ENCODE results near the gene CMTM1.
"Not testable (repeated sequence)": the region's sequence is repeated elsewhere in the genome, so short reads cannot be mapped to it uniquely, and the experiment has no call there.

The CMTM1 gene

DNA sequence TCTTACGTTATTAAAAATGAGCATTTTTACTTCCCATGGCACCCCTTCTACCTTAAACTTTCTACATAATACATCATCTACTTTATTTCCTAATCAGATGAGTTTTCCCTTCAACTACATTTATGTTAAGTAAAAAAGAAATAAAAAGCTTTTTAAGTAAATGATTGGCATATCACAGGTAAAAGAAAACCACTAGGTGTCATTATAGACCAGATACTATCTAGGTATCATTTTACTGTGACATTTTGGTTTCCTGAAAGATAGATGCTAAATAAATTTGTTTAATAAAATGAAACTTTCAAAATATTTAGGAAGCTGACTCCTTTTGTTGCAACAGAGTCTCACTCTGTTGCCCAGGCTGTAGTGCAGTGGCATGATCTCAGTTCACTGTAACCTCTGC lies 3.8 kb upstream of the CMTM1 start:
- no peak for DNase-seq (ENCODE audit: low spot score)

DNA sequence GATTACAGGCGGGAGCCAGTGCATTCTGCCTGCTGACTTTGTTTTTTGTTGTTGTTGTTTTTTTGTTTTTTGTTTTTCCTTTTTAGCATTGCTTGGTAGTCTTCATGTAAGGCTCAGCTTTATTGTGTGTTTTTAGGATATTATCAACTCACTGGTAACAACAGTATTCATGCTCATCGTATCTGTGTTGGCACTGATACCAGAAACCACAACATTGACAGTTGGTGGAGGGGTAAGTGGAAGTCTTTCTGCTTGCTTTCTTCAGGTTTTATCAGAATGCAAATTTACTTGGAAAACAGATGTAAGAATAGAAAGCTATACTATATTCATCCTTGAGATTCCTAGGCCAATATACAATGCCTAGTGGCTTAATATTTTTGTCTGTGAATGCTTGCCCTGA lies 3.3 kb upstream of the CMTM1 start:
- DNase-seq (ENCODE audit: low spot score): no peak

DNA sequence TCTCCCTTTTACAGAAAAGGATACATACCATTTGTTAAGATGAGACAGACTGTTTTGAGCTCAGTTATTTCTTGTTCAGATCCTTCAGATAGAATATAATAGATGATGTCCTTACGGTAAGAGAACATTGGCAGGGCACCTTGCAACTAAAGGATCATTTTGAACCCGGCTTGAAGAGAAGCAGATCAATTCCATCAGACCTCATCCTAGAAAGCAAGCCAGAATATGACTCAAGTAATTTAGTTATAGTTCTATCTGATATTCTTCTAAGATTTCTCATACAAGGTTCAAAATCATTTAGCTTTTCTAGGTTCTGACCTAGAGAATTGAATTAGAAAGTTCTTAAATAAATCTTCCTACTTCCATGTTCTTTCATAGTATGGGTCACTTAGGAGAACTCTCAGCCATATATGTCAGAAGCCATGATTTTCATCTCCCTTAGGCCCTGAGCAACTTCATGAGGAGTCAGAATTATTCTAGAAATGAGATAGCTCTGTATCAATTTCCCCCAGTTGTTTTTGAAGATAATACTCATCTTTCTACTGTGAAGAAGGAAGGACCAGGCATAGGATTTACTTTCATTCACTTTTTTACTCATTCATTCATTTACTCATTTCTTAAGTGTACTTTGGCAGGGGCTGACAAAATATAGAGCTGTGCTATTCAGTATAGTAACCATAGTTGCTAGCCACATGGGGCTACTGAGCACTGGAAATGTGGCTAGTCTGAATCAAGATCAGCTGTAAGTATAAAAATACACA lies 2.5 kb upstream of the CMTM1 start:
- DNase-seq (ENCODE audit: low spot score): no peak

DNA sequence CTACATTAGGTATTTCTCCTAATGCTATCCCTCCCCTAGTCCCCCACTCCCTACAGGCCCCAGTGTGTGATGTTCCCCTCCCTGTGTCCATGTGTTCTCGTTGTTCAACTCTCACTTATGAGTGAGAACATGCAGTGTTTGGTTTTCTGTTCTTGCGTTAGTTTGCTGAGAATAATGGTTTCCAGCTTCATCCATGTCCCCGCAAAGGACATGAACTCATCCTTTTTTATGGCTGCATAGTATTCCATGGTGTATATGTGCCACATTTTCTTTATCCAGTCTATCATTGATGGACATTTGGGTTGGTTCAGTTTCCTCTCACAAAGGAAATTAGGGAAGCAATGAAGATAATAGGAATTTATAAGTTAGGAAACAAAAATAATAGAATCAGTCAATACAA lies 1.0 kb downstream of the CMTM1 start:
- DNase-seq (ENCODE audit: low spot score): not testable (repeated sequence)

DNA sequence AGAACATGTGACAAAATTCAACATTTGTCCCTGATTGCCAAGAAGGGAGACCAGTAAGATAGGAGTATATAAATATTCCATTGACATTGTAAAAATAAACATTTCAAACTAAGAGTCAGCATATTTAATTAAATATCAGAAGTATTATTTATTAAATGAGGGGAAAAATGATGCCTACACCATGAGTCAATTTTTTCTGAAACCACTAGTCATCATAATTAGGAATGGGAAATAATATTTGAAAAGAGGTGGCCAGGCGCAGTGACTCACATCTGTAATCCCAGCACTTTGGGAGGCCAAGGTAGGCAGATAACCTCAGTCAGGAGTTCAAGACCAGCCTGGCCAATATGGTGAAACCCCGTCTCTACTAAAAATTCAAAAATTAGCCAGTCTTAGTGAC lies 2.1 kb downstream of the CMTM1 start:
- no peak for DNase-seq (ENCODE audit: low spot score)

DNA sequence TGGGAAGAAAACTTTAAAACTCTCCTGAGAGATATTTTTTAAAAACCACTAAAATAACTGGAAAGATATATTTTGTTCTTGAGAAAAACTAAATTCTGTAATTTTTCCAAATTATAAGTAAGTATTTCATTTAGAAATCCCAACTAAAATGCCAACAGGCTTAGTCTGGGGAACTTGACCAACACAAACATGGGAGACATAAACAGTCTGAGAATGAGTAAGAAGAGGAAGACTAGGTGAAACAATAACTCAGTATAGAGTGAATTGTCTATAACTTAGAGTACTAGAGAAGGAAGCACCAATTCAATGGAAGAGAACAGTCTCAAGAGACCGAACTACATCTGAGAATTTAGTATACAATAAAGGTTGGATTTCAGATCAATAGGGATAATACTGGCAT lies 2.9 kb downstream of the CMTM1 start:
- no peak for DNase-seq (ENCODE audit: low spot score)

DNA sequence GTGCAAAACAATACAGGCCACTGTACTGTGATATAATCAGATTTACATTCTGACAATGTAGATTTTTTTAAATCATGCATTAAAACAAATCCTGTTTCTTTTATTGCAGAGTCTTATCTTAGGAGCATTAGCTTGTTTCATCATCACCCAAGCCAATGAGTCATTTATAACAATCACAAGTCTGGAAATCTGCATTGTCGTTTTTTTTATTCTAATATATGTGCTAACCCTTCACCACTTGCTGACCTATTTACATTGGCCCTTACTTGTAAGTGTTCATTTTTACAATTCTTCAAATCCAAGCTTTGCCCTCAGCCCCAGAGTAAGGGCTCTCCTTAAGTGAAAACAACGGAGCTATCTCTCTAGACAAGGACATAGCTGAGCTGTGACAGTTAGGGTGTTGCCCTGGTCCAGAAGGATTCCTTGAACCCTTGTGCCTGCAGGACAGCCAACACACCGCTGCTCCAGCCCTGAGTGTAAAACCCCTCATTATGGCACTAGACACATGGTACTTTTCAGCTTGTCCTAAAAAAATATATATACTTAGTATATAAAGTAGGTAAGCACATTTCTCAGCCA lies 3.7 kb downstream of the CMTM1 start:
- no peak for DNase-seq (ENCODE audit: low spot score)

DNA sequence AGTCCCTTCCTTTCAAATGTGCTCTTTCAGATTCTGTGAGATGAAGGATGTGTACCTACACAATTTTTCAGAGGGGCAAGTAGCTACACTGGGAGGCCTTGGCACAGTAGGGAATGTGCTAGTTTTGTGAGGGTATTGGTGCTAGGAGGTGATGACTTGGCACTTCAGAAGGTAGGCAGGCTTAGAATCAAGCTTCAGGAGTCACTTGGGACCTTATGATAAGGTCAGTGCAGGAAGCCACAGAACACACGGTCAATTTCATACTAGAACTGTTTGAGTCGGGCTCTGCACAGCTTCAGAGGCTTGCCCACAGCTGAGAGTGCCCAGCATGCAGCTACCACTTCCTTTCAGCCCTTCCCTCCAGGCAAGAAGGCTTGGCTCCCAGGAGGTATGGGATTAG lies 6.1 kb downstream of the CMTM1 start:
- no peak for DNase-seq (ENCODE audit: low spot score)

DNA sequence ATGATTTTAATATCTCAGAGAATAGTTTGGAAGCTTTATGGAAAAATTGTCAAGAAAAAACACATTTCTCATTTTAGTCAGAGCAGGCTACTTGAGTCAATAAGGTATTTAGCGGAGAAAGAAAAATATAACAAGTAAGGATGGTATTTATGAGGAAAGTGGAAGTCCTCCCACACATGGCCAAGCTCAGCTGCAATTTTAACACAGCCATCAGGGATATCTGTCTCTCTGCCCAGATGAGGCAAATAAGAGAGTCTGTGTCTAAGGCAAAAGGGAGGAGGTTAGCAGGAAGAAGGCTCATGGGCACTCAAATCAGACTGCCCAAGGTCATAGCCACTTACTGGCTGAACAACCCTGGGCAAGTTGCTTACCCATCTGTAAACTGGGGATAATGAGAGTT lies 7.8 kb downstream of the CMTM1 start:
- DNase-seq (ENCODE audit: low spot score): no peak

DNA sequence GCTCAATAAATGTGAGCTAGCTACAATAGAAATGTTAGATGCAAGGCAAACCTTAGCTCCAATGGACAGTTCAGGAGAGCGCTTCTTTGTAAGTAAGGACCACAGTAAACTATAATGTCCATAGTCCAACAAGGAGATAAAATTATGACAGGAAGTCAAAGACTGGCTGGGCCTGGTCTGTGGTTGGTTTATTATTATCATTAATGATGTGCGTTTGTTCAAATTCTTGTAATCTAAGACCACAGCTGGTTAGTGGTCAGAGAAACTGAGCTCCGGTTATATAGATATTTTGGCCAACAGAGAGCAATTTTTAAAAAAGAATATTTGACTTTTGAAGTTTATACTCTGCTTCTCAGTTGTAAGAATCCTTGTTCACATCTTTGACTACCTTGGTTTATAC lies 8.3 kb downstream of the CMTM1 start:
- DNase-seq (ENCODE audit: low spot score): no peak

DNA sequence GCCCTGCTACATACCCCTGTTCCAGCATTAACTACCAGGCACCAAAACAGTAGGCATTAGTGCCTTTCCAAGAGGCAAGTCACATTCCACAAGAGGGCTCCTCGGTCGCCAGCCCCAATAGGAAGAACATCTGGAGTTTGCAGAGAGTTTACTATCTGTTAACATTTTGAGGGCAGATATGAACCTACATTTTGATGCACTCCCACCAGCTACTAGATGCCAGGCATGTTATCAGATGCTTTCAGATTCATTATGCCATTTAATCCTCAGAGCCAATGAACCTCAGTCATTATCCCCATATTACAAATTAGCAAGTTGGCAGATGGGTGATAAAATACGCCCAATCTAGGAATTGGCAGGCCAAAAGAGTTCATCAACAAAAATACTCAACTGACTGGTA lies 8.8 kb downstream of the CMTM1 start:
- DNase-seq (ENCODE audit: low spot score): no peak

DNA sequence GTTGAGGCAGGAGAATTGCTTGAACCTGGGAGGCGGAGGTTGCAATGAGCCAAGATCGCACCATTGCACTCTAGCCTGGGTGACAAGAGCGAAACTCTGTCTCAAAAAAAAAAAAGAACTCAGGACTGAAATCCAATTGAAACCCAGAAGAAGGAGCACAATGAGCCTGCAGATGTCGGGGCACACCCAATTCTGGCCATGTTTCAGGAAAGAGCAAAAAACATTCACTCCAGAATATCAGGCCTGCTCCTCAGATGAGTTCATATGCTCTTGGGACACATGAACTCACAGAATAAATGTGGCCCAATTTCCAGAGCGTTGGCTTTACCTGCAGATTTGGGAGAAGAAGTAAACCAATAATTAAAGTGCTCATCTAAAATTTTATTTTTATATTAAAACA lies 10.1 kb downstream of the CMTM1 start:
- no peak for DNase-seq (ENCODE audit: low spot score)

DNA sequence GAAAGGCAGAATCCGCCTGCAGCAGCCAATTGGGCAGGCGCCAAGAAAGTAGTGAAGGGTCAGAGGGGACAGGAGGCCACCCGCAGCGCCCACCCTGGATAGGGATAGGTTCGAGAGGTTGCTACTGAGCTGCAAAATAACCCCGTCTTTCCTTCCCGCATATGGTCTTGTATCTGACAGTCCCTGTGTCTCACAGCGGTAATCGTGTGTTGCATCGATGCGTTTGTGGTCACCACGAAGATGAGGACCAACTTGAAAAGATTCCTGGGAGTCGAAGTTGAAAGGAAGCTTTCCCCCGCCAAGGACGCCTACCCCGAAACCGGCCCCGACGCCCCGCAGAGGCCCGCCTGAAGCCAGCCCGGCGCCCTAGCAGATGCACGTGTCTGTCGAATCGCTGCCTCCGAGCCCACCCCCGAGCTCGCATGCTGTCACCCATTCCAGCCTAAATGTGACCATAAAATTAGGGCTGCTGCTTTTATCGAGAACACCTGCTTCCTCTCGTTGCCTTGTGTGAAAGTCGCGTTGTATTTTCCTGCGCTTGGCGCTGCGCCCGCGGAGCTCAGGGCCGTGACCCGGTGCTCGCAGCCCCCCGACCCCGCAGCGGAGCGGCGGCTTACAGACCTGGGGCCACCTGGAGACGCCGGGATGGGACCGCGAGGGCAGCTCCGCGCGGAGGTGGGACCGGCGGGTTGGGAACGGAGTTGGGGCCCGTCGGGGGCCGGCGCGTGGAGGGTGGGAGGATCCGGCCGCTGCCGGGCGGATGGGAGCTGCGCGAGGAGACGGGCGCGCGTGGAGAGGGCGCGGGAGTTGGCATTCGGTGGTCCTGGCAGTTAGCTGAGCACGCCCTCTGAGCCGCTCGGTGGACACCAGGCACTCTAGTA lies 12.7 kb downstream of the CMTM1 start, which contains the start of gene CMTM2:
Gene CMTM2 (plus strand): TSS at position 813 of the 881 bp plus-strand sequence. CDS start 145 bp downstream, outside the sequence.
- DNase-seq (ENCODE audit: low spot score): no peak

DNA sequence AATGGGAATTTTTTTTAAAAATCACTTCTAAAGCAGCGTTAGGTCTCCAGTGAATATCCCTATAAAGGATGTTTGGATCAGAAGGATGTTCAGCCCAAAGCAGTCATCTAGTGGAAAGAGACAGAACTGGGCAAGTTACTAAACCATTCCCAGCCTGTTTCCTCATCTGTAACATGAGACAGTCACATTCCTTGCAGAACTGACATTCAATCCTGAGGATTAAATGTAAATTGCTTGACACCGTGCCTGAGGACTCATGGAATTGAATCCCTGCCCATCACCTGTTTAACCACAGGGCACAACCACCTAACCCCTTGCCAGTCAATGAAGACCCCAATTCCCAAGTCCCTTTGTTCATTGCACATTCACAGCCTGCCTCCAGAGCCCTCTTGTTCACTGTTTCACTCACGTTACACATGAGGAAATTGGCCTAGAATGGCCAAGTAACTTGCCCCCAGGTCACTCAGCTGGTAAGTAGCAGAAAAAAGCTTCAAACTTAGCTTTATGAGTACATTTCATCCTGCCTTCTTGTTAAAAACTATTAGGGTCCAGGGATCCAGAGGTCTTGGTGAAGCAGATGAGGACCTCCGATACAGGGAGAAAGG lies 14.5 kb downstream of the CMTM1 start:
- no peak for DNase-seq (ENCODE audit: low spot score)

DNA sequence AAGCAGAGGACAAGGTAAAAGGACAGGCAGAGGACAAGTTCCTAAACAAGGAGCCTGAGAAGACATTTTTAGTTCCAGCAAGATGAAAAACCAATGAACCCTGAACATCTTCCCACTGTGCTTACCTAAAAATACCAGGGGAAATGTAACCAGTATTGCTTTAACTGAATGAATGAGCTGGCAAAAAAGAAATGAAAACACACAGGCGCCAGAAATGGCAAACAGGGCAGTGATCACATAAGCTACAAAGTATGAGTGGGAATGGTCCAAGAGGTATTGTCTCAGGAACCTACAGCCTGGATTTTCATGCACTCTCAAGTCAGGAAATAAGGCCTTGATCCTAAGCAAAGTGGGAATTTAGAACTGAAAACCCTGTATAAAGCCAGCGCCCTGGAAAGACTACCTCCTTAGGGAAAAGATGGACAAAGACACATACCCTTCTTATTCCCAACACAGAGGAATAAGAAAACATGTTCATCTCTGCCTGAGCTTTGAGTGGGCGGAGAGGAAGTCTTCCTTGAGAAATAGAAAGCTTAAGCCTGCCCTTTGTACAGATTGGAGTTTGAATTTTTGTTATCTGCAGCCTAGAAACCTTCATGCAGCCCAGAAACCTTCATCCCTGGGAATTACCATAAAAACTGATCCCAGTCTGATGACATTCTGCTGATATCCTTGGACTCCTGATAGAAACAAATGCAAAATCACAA lies 15.2 kb downstream of the CMTM1 start:
- no peak for DNase-seq (ENCODE audit: low spot score)

DNA sequence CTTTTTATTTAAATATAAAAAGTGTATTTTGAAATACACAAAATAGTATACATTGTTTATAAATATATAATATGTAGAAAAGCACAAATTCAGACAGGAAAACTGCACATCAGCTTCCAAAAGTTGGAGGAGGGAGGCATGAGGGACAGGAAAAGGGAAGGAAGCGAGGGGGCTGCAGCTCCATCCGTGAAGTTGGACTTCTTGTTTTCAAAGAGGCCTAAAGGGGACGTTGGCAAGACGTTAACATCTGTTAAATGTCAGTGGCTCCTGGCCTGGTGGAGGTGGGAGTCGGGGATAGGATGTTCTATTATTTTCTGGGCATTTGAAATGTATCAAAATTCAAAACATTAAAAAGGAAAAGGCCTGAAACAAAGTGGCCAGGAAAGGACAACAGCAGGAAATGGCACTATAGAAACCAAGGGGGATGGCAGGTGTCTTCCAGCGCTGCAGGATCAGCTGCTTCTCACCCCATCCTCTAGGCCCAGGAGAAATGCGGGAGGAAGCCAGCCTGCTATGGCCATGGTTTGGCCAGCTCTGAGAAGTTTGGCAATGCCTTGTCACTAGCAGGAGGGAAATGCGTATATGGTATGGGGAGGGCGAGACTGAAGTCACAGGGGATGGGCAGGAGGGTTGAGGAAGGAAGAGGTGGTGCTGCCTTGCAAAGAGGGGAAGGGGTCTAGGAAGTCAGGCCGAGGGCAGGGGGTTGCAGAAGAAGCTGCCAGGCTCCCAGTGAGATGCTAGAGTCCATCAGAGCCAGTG lies 19.4 kb downstream of the CMTM1 start:
- peak; percentile 42 for DNase-seq (ENCODE audit: low spot score)

DNA sequence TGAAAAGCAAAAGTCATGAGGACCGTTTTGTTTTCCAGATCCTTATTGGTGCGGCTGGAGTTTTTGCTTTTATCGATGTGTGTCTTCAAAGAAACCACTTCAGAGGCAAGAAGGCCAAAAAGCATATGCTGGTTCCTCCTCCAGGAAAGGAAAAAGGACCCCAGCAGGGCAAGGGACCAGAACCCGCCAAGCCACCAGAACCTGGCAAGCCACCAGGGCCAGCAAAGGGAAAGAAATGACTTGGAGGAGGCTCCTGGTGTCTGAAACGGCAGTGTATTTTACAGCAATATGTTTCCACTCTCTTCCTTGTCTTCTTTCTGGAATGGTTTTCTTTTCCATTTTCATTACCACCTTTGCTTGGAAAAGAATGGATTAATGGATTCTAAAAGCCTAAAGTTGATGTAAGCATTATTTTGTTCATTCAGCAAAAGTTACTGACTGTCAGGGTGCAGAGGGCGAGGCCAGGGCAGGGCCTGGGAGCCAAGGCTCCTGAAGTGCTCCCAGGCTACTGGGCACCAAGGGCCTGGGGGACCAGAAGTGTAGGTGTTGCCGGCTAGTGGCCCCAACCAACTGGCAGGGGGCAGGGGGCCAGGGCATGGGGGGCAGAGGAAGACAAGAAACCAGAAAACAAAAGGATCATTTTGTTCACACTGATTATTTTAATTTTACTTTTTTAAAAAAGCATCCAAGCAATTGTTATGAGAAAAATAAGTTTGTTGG lies 21.8 kb downstream of the CMTM1 start:
- no peak for DNase-seq (ENCODE audit: low spot score)

DNA sequence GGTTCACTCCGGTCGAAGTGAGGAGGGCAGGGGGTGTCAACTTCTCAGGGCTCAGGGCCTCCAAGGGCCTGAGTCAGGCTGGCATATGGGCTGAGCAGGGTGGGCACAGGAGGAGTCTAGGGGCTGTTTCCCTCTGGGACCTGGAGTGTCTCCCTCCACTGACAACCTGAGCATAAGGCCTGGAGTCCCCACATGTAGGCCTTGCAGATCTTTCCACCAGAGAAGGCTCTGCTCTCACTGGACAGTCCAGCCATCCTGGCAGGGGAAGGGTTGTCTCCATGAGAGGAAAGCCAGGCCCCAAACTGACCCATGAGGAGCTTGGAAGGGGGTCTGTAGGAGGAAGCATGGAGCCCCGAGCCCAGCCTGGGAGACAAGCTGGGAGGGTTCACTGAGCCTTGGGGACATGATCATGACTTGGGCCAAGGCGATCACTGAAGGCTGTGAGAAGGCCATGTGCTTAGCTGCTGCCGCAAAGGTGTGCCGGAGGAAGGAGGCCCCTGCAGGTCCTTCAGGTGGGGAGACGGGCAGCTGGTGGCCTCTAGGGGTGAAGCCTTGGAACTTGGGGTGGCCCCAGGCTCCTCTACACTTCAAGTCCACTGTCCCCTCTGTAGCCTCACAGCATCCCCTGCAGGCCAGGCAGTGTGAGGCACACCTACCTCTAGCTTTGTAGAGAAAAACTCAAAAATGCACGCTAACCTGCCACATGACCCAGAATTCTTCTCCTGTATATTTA lies 22.9 kb downstream of the CMTM1 start:
- DNase-seq (ENCODE audit: low spot score): peak; percentile 74

DNA sequence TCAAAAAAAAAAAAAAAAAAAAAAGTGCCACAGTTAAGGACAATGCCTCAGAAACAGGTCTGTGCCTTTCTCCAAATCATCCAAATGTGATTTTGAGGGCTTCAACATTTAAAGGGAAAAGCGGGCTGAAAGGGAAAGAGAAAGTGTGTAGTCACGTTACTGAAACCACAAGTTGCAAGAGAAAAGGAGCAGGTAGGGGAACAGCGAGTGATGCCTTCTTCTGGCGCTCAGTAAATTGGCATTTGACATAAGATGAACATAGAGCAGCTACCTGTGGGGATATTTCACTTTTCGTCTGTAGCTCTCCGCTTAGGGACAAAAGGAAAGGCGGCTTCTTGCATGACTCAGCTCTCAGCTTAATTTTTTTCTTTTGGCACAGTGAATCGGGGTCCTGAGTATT lies 24.1 kb downstream of the CMTM1 start:
- DNase-seq (ENCODE audit: low spot score): no peak

DNA sequence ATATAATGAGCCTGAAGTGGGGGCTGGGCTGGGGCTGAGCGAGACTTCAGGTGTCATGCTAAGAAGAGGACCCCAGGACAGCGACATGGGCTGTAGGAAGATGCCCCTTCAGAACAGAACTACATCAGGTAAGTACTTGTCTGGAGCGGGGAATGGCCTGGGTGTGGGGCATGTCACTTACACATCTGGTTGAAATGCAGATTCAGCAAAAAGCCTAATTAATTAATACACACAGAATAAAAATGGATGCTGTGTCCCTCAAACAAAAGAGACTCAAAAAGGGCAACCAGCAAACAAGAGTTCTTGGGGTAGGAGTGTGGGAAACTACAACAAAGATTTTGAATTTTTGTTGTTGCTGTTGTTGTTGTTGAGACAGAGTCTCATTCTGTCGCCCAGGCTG lies 24.8 kb downstream of the CMTM1 start:
- no peak for DNase-seq (ENCODE audit: low spot score)

Measured in Ammon's horn (tissue), 1 donor.